NB4 (cell line): ENCODE measurements around the gene MACC1.
A peak's percentile ranks its signal among the peaks of the same experiment; 100 is the strongest.

ENCODE experiments used
- DNase-seq: peaks from one replicate; pipeline ENCODE4 v3.0.0; 2010; ENCODE audit warnings: low read depth
- H3K4me3 ChIP-seq: one replicate; pipeline ENCODE4 v1.5.1; 2011; ENCODE audit warnings: mild to moderate bottlenecking, low read depth, low read length, moderate library complexity
- MYC ChIP-seq: IDR thresholded peaks from 2 replicates; pipeline ENCODE4 v1.6.1; 2011; ENCODE audit warnings: low read depth, low read length
- POLR2A ChIP-seq: IDR thresholded peaks from 2 replicates; pipeline ENCODE4 v1.6.1; 2011; ENCODE audit warnings: mild to moderate bottlenecking; ENCODE audit not compliant: insufficient read length; ENCODE audit errors: extremely low read depth
- TF ChIP-seq, protein P1 (sequence below): IDR thresholded peaks from one replicate; pipeline ENCODE4 v1.5.1; 2012; ENCODE audit warnings: low read depth, low read length
- TF ChIP-seq, protein P2 (sequence below): IDR thresholded peaks from 2 replicates; pipeline ENCODE4 v1.6.1; 2011; ENCODE audit warnings: low read depth, low read length

MACC1 gene

DNA sequence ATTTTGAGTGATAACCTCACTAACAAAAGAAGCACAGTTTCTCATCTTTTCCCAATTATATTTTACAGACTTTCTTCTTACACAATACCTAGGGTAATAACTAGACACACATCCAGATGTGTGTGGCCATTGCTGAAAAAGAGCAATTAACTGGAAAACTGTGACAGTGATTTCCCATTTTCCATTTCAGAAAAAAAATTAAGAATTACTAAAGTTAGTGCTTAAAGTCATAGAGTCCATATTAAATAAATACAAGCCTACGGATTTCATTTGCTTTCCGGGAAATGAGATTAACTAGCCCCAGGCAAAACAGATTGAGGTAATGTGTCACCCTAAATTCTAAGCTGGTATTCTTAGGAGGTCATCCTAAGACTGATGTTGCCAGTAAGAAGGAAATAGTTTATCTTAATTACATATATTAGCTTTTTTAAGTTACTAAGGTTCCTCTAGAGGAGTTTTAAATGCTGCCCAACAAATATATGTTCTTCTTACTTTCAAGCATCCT is 10.2 kb upstream of the MACC1 start:
- no peak for TF ChIP-seq MYC
- no peak for TF ChIP-seq POLR2A
- TF ChIP-seq, protein P1, sequence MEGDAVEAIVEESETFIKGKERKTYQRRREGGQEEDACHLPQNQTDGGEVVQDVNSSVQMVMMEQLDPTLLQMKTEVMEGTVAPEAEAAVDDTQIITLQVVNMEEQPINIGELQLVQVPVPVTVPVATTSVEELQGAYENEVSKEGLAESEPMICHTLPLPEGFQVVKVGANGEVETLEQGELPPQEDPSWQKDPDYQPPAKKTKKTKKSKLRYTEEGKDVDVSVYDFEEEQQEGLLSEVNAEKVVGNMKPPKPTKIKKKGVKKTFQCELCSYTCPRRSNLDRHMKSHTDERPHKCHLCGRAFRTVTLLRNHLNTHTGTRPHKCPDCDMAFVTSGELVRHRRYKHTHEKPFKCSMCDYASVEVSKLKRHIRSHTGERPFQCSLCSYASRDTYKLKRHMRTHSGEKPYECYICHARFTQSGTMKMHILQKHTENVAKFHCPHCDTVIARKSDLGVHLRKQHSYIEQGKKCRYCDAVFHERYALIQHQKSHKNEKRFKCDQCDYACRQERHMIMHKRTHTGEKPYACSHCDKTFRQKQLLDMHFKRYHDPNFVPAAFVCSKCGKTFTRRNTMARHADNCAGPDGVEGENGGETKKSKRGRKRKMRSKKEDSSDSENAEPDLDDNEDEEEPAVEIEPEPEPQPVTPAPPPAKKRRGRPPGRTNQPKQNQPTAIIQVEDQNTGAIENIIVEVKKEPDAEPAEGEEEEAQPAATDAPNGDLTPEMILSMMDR = no peak
- no peak overlapping the region for H3K4me3 ChIP-seq
- no peak for DNase-seq

DNA sequence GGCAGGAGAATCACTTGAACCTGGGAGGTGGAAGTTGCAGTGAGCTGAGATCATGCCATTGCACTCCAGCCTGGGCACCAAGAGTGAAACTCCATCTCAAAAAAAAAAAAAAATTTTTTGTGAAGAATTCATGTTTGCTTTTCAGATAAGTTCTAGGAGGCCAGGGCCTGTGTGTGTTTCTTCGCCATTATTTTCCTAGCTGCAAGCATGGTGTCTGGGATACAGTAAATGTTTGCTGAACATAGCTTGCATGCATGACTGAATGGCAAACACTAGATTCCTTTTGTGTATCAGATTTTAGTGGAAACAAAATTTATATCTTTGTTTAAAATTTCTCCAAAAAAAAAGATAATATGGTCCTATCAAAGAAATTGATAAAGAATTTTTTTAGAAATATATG is 9.7 kb upstream of the MACC1 start:
- TF ChIP-seq MYC = no peak
- TF ChIP-seq POLR2A = no peak
- TF ChIP-seq, protein P1 = no peak
- TF ChIP-seq, protein P2, sequence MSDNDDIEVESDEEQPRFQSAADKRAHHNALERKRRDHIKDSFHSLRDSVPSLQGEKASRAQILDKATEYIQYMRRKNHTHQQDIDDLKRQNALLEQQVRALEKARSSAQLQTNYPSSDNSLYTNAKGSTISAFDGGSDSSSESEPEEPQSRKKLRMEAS = no peak
- no peak overlapping the region for H3K4me3 ChIP-seq
- DNase-seq = no peak

DNA sequence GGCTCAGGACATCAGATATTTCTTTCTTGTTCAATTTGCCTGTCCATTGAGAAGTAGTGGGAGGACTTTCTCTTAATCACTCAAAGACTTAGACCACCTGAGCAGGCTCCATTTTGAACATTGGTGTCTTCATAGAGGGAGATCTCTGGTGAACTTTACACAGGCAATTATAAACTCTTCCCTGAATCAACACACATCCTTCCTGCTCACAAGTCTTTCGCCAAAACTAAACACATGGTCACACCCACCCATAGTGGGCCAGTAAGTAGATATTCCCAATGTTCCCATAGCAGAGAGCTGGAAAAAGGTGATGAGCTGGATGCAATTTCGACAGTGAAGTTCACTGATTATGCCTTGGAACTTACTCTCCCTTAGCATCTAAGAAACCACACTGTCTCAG is 8.2 kb upstream of the MACC1 start:
- no peak for DNase-seq
- TF ChIP-seq MYC (no peak), POLR2A (no peak)
- TF ChIP-seq, protein P2 = no peak
- TF ChIP-seq, protein P1 = no peak
- H3K4me3 ChIP-seq = no peak overlapping the region

DNA sequence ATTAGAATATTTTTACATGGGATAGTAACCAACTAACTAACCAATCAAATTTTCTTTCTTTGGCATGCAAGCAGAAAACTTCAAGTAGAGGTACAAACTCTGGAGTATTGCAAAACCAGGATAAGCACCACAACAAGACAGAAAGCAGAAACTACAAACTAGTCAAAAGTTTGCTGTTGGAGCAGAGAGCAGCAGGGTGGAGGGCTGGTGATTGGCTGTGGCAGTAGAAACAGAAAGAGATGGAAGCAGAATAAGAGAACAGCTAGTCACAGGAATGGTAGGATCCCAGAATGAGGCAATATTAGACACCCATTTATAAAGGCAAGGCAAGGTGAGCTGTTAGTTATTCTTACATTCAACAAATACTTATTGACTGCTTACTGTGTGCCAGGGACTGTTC is 6.8 kb upstream of the MACC1 start:
- H3K4me3 ChIP-seq = no peak overlapping the region
- TF ChIP-seq, protein P2 = 0 out of 2 replicates have a peak, but pooled peaks have one; percentile 8
- TF ChIP-seq, protein P1 = no peak
- no peak for TF ChIP-seq POLR2A
- peak; percentile 72 for DNase-seq

DNA sequence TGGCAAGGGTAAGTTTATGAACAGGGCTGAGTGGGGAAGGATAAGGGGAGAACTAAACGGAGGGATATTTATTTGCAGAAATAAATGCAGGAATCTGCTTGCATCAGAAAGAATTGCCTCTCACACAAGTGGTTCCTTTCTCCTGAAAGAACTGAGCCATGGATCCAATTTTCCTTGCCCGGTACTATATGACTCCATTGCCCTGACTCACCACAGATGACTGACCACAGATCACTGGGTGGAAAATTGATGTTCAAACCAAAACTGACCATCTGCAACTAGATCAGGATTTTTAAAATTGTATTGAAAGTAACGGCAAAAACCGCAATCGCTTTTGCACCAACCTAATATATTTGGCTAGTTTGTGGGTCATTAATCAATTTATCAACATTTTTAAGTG is 6.2 kb upstream of the MACC1 start:
- no peak overlapping the region for H3K4me3 ChIP-seq
- DNase-seq = no peak
- TF ChIP-seq, protein P1 = no peak
- TF ChIP-seq POLR2A (no peak), MYC (no peak)
- TF ChIP-seq, protein P2 = no peak

DNA sequence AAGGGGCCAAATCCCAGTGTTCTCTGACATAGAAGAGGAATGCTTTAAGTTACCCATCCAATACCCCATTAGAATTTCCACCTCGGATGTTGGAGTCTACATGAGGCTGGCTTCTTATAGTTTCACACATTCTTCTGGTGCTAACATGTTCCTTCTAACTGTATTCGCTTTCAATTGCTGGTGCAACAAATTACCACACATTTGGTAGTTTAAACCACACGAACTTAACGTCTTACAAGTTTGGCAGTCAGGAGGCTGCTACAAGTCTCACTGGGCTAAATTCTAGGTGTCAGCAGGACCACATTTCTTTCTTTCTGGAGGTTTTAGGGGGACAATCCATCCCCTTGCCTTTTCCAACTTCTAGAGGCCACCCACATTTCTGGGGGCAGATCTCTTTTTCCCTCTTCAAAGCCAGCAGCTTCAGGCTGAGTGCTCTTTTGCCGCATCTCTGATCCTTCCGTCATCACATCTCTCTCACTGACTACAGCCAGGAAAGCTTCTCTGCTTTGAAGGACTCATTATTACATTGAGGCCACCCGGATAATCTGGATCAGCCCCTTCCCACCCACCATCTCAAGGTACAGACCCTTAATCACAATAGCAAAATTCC is 5.1 kb upstream of the MACC1 start:
- no peak overlapping the region for H3K4me3 ChIP-seq
- peak; percentile 53 for DNase-seq
- TF ChIP-seq, protein P1 = no peak
- no peak for TF ChIP-seq POLR2A
- TF ChIP-seq, protein P2 = no peak
- TF ChIP-seq MYC = no peak
